ENCODE measurements around the gene MYO3B. TPM values are rescaled to one million over a fixed set of nuclear protein-coding genes. Genes with fewer than 3 reads are reported as not detected.

The MYO3B gene
- total RNA-seq, 1 donor from 2014 or later, result 1.5 TPM

DNA sequence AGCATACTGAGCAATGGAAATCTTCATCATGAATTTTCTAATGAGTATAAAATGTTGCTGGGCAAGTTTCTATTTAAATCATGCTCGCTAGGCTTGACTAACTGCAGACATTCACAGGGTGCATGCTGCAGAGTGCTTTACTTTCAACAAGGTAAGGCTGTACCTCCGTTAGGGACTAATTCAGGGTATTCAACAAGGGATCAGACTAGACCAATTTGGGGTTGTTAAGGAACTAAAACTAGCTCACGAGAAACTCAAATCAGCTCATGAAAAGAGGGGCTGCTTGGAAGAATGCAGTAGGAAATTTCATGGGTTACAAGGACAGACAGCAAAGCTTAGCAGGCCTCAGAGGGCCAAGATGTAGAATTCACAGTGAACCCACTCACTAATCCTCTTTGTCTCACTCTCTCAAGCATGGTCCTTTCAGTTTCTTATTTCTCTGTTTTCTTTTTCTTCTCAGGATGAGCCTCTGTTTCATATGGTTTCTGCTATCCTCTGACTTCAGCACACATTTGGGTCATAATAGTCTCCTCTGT is 2.2 kb downstream of the MYO3B start:
- no peaks in the 10 kb centered on the region for H3K4me1 Mint-ChIP-seq
- peaks cover 4% of the 10 kb centered on the region for H3K27me3 Mint-ChIP-seq
- H3K4me3 Mint-ChIP-seq, result no peak overlapping the region
- peaks cover 5% of the 10 kb centered on the region for H3K9me3 Mint-ChIP-seq
- no peak overlapping the region for H3K27ac Mint-ChIP-seq
- no peak for DNase-seq
- intact Hi-C loops (cut with micrococcal nuclease), result no loop called here
- no peaks in the 10 kb centered on the region for H3K36me3 Mint-ChIP-seq (ENCODE audit: low read depth)

DNA sequence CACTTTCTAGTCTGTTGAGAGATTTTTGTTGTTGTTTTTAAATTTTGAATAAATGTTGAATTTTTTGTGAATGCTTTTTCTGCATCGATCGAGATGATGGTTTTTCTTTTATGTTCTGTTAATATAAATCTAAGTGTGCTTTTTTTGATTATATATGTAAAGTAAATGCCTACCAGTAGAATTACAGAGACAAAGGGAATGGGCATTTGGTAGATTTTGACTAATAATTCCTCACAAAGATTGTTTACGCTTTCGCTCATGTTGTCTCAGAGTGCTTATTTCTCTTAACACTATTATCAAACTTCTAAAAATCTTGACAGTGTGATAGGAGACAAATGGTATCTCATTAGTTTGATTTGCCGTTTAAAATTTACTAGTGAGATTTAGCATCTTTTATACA is 3.7 kb downstream of the MYO3B start:
- Mint-ChIP-seq H3K4me3 (no peak overlapping the region), H3K4me1 (no peaks in the 10 kb centered on the region), H3K9me3 (peaks cover 8% of the 10 kb centered on the region), H3K27ac (no peak overlapping the region), H3K27me3 (peaks cover 7% of the 10 kb centered on the region), H3K36me3 (ENCODE audit: low read depth) (no peaks in the 10 kb centered on the region)
- intact Hi-C loops (cut with micrococcal nuclease), result no loop called here
- no peak for DNase-seq

GRCh38 chr2:170185319-170185718 is 7.4 kb downstream of the MYO3B start:
- Mint-ChIP-seq H3K4me1 (no peaks in the 10 kb centered on the region), H3K27me3 (peaks cover 9% of the 10 kb centered on the region), H3K36me3 (ENCODE audit: low read depth) (no peaks in the 10 kb centered on the region), H3K27ac (no peak overlapping the region), H3K9me3 (peaks cover 17% of the 10 kb centered on the region), H3K4me3 (no peak overlapping the region)
- no peak for DNase-seq
- intact Hi-C loops (cut with micrococcal nuclease), result no loop called here

- intact Hi-C loops (cut with micrococcal nuclease), result no loop called here
- H3K4me3 Mint-ChIP-seq, result no peak overlapping the region
- DNase-seq, result no peak
- no peak overlapping the region for H3K27ac Mint-ChIP-seq
- peaks cover 21% of the 10 kb centered on the region for H3K9me3 Mint-ChIP-seq
- H3K4me1 Mint-ChIP-seq, result no peaks in the 10 kb centered on the region
- peaks cover 7% of the 10 kb centered on the region for H3K27me3 Mint-ChIP-seq
- no peaks in the 10 kb centered on the region for H3K36me3 Mint-ChIP-seq (ENCODE audit: low read depth)
These were observed 11.8 kb downstream of the MYO3B start for GRCh38 chr2:170189757-170190156.

GRCh38 chr2:170190172-170190571 is 12.2 kb downstream of the MYO3B start:
- intact Hi-C loops (cut with micrococcal nuclease), result no loop called here

DNA sequence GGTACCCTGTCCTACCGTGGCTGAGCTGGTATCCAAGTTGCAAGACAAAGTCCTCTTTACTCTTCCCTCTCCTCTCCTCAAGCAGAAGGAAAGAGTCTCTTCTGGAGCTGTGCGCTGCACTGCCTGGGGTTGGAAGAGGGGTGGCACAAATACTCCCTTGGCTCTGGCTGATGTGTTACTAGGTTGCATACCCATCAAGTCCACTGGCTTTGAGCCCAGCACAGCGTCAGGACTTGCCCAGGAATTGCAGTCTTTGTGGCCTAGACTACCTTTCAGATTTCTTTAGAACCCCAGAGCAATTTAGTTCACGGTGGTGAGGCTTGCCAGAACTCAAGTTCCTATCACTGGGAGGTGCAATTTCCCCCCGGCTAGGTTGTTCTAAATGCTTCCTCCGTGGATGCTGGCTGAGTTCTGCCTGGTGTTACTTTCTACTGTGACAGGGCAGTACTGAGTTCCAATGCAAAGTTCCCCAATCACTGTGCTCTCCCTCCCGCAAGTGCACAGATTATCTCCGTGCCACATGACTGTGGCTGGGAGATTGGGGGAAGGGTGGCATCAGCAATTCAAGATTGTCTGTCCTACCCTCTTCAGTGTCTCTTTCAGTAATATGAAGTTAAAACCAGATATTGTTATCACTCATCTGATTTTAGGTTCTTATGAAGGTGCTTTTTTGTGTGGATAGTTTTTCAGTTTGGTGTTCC is 13.4 kb downstream of the MYO3B start:
- peaks cover 17% of the 10 kb centered on the region for H3K9me3 Mint-ChIP-seq
- no peak overlapping the region for H3K27ac Mint-ChIP-seq
- DNase-seq, result no peak
- H3K36me3 Mint-ChIP-seq (ENCODE audit: low read depth), result no peaks in the 10 kb centered on the region
- intact Hi-C loops (cut with micrococcal nuclease), result no loop called here
- H3K4me1 Mint-ChIP-seq, result no peaks in the 10 kb centered on the region
- H3K4me3 Mint-ChIP-seq, result no peak overlapping the region
- peaks cover 3% of the 10 kb centered on the region for H3K27me3 Mint-ChIP-seq

More at GRCh38 chr2:170190172-170190571, 12.2 kb downstream of the MYO3B start:
- Mint-ChIP-seq H3K9me3 (peaks cover 21% of the 10 kb centered on the region), H3K27me3 (peaks cover 7% of the 10 kb centered on the region), H3K27ac (no peak overlapping the region), H3K4me3 (no peak overlapping the region), H3K4me1 (no peaks in the 10 kb centered on the region), H3K36me3 (ENCODE audit: low read depth) (no peaks in the 10 kb centered on the region)
- DNase-seq, result no peak

DNA sequence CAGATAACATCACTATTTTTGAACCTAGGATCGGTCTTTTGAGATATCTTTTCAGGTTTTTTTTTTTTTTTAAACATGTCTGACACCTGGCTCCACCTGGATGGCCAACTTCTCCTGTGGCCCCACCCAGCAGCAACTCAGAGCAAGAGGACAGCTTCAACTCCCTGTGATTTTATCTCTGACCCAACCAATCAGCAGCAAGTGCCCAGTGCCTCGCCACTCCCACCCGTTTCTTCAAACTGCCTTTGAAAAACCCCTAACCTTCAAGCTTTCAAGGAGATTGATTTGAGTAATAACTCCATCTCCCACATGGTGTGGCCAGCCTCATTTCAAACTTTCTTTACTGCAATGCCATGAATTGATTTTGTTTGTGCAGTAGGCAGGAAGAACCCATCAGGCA is 19.0 kb downstream of the MYO3B start:
- Mint-ChIP-seq H3K9me3 (no peaks in the 10 kb centered on the region), H3K4me1 (no peaks in the 10 kb centered on the region), H3K27ac (no peak overlapping the region), H3K27me3 (peaks cover 31% of the 10 kb centered on the region), H3K36me3 (ENCODE audit: low read depth) (no peaks in the 10 kb centered on the region), H3K4me3 (no peak overlapping the region)
- intact Hi-C loops (cut with micrococcal nuclease), result no loop called here
- peak; percentile 20 for DNase-seq

DNA sequence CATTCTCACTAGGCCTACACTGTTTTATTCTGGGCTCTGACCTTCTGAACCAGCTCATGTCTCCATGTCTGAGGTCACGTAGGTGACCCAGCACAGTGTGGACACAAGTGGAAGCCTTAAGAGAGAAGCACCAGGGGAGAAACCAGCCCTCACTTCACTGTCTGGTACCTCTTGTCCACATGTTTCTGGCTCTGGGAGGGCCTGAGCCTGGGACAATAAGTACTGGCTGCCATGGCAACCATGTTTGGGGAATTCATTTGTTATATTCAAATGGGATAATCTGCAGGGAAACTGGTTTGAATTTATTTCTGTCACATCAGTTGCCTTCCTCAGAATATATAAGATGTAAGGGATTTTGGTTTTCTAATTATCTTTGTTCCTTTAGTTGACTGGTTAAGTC is 23.3 kb downstream of the MYO3B start:
- DNase-seq, result peak; percentile 41
- Mint-ChIP-seq H3K27ac (no peak overlapping the region), H3K4me3 (no peak overlapping the region), H3K4me1 (no peaks in the 10 kb centered on the region), H3K9me3 (no peaks in the 10 kb centered on the region), H3K27me3 (peaks cover 38% of the 10 kb centered on the region), H3K36me3 (ENCODE audit: low read depth) (no peaks in the 10 kb centered on the region)
- intact Hi-C loops (cut with micrococcal nuclease), result no loop called here

DNA sequence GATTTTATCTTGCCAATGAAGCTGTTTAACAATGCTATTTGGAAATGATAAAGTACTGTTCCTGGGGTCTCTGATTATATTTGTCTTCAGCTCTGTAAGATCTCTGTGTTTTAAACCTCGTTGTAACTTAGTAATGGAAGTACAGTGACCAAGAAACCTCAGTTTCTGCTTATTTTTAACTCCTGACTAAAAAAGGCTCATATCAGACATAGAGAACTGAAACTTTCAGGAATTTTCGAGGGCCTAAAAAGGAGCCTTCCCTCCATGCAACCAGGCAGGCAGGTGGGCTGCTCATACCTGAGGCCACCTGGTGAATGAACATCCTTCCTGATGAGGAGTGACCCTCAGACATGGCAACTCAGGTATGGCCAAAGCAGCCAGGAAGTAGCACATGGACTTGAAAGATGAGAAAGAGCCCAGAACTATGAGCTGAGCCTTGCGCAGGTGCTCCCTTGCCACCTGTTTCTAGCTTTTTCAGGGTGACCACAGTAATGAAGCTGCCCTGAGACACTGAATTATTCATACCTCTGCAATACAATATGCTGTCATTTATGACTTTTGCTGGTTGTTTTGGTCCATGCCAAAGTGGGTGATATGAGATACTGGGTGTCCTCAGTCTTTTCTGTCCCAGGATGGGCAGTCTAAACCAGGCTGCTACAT is 23.9 kb downstream of the MYO3B start:
- H3K4me1 Mint-ChIP-seq, result no peaks in the 10 kb centered on the region
- intact Hi-C loops (cut with micrococcal nuclease), result no loop called here
- peak; percentile 29 for DNase-seq
- no peak overlapping the region for H3K4me3 Mint-ChIP-seq
- H3K9me3 Mint-ChIP-seq, result no peaks in the 10 kb centered on the region
- peaks cover 37% of the 10 kb centered on the region for H3K27me3 Mint-ChIP-seq
- H3K36me3 Mint-ChIP-seq (ENCODE audit: low read depth), result no peaks in the 10 kb centered on the region
- no peak overlapping the region for H3K27ac Mint-ChIP-seq

DNA sequence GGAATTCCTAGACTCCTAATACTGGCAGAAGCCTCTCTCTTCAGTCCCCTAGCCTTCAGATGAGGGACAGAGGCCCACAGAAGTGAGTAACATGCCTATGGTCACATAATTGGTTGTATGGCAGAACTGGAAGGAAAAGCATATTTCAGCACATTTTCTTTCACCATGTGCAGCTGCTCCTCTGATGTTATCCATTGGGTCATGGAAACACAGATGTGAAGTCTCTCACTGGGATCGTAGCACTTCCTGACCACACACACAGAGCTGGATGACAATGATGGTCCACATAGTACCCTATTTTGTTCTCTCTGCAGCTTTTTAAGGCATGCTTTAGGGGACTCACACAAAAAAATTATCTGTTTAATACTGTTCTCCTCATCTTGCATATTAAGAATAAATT is 24.5 kb downstream of the MYO3B start:
- DNase-seq, result peak; percentile 15
- intact Hi-C loops (cut with micrococcal nuclease), result no loop called here
- H3K9me3 Mint-ChIP-seq, result no peaks in the 10 kb centered on the region
- H3K27ac Mint-ChIP-seq, result no peak overlapping the region
- no peaks in the 10 kb centered on the region for H3K36me3 Mint-ChIP-seq (ENCODE audit: low read depth)
- H3K4me1 Mint-ChIP-seq, result no peaks in the 10 kb centered on the region
- no peak overlapping the region for H3K4me3 Mint-ChIP-seq
- H3K27me3 Mint-ChIP-seq, result peaks cover 33% of the 10 kb centered on the region

DNA sequence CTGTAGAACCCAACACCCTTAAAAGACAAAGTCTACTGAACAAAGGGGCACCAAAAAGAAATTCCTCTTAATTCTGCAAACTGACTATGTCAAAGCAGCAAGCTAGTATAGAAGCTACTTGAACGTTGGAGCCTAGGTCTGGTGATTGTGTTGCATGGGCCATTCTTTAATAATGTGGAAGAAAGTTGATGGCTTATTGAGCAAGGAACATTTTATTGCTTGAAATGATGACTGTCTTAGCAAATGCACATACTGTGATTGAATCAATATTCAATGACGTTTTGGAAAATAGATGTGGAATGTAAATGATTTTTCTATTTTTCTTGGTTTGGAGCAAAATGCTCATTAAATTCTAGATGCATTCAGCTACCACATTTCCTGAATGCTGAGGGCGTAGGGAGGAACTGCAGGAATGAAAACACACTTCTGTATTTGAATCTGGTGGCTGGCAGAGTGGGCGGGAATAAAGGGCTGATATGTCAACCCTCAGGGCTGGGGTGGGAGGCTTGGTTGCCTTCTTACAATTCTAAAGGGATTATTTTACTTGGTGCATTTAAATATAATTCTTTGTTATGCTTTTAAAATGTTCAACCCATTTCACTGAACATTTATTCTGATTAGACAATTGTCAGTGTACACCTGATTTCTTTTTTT is 26.5 kb downstream of the MYO3B start:
- peak; percentile 18 for DNase-seq
- H3K36me3 Mint-ChIP-seq (ENCODE audit: low read depth), result no peaks in the 10 kb centered on the region
- H3K4me1 Mint-ChIP-seq, result no peaks in the 10 kb centered on the region
- no peaks in the 10 kb centered on the region for H3K9me3 Mint-ChIP-seq
- intact Hi-C loops (cut with micrococcal nuclease), result no loop called here
- no peak overlapping the region for H3K27ac Mint-ChIP-seq
- H3K27me3 Mint-ChIP-seq, result peaks cover 18% of the 10 kb centered on the region
- H3K4me3 Mint-ChIP-seq, result no peak overlapping the region

DNA sequence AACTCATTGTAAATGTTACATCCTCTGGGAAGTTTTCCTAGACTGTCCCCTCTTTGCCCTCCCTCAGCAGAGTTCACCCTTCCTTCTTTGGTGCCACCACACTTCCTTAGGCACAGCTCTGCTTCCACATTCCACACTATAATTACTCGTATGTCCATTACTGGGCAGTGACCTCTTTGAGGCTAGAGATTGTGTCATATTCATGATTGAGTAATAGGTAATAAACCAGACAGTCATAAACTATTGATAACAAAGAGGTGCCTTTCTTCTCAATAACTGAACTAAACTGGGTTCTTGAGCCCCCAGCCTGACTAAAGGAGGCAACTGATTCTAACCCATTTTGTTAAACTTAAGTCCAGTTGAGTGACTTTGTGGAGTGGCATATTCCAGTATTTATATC is 28.3 kb downstream of the MYO3B start:
- intact Hi-C loops (cut with micrococcal nuclease), result no loop called here
- H3K4me3 Mint-ChIP-seq, result no peak overlapping the region
- DNase-seq, result no peak
- H3K36me3 Mint-ChIP-seq (ENCODE audit: low read depth), result no peaks in the 10 kb centered on the region
- no peaks in the 10 kb centered on the region for H3K4me1 Mint-ChIP-seq
- no peaks in the 10 kb centered on the region for H3K9me3 Mint-ChIP-seq
- peaks cover 10% of the 10 kb centered on the region for H3K27me3 Mint-ChIP-seq
- H3K27ac Mint-ChIP-seq, result no peak overlapping the region

DNA sequence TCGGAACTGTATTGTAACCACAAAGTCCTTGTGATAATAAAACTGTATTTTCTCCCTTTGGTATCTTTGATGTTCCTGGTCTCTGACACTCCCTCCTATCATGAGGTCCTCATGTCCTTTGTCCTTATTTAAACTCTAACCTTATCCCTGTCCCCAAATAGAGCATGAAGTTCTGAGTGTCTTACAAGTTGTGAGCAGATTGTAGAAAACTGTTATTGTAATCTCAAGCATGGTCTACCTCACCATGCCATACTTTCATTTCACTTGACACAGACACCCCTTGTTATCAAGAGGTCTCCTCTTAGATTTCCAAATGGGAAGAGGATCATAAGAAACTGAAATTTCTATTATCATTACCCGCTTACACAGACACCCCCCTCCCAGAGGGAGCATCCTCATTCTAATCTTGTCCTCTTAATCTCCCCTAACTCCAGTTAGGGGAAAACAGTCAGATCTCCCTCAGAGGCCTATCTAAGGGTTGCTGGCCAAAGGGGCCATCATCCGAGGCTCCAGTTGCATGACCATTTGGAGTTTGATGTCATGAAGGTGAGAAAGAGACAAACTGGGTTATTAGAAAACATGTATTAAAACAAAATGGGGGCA is 29.0 kb downstream of the MYO3B start:
- H3K9me3 Mint-ChIP-seq, result no peaks in the 10 kb centered on the region
- H3K4me1 Mint-ChIP-seq, result no peaks in the 10 kb centered on the region
- no peaks in the 10 kb centered on the region for H3K36me3 Mint-ChIP-seq (ENCODE audit: low read depth)
- intact Hi-C loops (cut with micrococcal nuclease), result no loop called here
- DNase-seq, result peak; percentile 14
- H3K27me3 Mint-ChIP-seq, result peaks cover 8% of the 10 kb centered on the region
- H3K27ac Mint-ChIP-seq, result no peak overlapping the region
- H3K4me3 Mint-ChIP-seq, result no peak overlapping the region

DNA sequence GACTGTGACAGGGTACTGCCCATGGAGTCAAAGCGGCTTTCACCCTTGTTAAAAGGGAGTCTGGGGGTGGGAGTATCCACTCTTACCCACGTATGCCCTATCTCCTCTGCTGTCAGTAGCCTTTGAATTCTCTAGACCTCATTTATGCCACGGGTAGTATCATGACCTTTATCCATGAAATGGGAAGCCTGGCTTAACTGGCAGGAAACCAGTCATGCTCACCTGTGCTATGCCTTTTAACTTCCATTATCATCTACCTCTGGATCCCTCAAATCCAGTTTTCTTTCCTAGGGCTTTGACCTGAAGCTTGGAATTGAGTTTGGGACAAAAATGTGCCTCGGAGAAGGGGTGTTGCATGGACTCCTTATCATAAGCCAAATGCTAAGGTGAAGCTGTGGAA is 30.0 kb downstream of the MYO3B start:
- H3K27ac Mint-ChIP-seq, result no peak overlapping the region
- intact Hi-C loops (cut with micrococcal nuclease), result no loop called here
- peak; percentile 30 for DNase-seq
- peaks cover 7% of the 10 kb centered on the region for H3K27me3 Mint-ChIP-seq
- H3K9me3 Mint-ChIP-seq, result no peaks in the 10 kb centered on the region
- no peaks in the 10 kb centered on the region for H3K36me3 Mint-ChIP-seq (ENCODE audit: low read depth)
- H3K4me3 Mint-ChIP-seq, result no peak overlapping the region
- H3K4me1 Mint-ChIP-seq, result no peaks in the 10 kb centered on the region
